HG03045 (cell line): ENCODE data around the gene FLRT1.

Experiments
- ATAC-seq: cut with Tn5 transposase; IDR thresholded peaks from one replicate; pipeline ENCODE4 v1.9.1; 2021; ENCODE audit warnings: mild to moderate bottlenecking, moderate library complexity; ENCODE audit not compliant: unreplicated experiment

FLRT1 gene

GRCh38 chr11:64063777-64064176, 28.0 kb downstream of the FLRT1 start:
- no peak for ATAC-seq

- ATAC-seq, result no peak
Observed at GRCh38 chr11:64064374-64065140, 28.8 kb downstream of the FLRT1 start.

DNA sequence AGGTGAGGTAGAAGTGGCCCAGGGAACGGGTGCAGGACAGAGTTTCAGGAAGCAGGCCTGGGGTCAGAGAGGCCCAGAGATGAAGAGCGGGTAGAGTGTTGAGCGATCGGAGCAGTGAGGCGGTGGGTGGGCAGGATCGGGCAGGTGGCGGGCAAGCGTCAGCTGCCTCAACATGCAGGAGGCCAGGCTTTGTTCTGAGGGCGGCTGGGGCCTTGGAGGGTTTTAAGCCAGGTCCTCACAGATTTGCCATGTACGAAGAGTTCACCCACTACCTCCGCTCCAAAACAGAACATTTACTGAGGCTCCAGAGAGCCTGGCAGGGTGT, 29.4 kb downstream of the FLRT1 start:
- no peak for ATAC-seq

- no peak for ATAC-seq
Observed at GRCh38 chr11:64065712-64066111, 30.0 kb downstream of the FLRT1 start.

DNA sequence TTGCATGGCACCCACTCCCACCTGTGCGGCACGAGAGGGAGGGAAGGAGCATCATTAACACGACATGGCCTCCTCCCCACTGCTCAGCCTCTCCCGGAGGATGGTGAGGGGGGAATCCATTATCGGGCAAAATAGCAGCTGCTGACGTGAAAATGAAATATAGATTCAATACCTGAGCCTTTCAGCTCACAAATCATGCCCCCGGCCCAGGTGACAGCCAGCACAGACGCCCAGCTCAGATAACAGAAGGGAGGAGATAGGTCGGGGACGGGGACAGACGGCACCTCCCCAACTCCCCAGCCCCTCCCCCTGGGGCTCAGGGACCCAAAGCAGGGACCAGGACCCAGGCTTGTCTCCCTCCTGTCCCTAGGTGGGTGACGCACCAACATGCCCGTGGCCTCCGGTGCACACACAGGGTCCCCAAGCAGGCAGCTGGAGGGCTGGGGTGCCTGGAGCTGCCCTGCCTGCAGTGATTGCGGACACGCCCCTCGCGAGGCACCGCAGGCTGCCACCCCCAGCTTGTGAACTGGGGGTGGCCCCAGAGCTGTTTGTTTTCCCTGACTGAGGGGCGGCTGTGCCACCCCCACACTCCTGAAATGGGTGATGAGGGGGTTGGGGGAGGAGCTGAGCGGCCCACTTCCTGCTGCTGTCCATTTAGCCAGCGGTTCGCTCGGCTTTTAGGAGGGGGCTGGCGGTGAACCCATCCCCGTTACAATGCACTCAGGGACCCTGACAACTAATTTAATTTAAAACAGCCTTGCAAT, 31.7 kb downstream of the FLRT1 start:
- no peak for ATAC-seq

- ATAC-seq, result no peak
Observed at GRCh38 chr11:64068705-64069400, 33.1 kb downstream of the FLRT1 start.

DNA sequence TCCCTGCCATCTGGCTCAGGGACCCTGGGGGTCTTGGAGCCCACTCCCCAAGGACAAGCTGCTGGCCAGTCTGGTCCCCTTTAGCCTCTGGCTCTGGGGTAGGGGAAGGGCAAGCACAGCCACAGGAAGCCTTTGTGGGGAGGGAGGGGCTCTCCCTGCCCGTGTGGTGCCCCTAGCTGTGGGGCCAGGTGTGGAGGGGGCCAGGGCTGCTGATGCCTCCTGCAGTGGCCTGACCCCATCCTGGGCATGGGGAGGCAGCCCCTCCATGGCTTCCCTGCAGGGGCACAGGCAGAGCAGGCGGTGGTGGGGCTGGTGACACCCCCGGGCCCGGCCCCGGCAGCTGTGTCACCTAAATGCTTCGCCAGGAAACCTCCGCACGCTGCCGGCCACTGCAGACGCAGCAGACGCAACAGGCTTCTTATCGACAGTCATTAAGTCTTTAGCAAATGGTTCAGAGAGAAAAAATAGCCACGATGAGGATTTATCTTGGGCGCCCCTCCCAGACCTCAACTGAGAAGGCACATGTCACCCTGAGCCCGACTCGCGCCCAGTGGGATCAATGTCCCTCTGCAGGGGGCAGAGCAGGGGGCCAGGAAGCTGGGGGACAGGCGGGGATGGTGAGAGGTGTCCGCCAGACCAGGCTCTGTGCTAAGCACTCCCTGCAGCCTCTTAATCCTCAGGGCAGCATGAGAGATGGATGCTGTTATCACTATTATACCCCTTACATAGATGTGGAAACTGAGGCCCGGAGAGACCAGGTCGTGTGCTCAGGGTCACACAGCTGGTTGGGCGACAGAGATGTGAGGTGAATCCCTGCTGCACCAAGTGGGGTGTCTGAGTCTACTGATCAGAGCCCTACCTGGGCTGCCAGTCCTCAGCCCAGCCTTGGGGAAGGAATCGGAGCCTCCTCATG, 33.9 kb downstream of the FLRT1 start:
- ATAC-seq, result no peak

DNA sequence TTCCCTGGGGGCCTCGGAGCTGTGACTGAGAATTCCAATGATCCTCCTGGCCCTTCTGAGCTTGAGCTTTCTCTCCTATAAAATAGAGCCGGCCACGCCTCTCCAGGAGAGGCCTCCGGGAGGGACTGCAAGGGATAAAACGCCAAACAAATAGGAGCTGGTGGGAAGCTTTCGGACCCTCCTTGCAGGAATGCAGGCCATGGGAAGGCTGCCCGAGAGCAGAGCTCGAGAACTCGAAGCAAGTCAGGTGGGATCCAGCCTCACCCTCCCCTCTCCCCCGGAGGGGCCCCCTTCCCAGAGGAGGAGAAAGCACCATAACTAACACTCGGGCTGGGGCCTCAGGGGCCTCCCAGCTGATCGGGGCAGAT, 34.6 kb downstream of the FLRT1 start:
- no peak for ATAC-seq

- ATAC-seq, result no peak
Observed at GRCh38 chr11:64071849-64072248, 36.1 kb downstream of the FLRT1 start.

DNA sequence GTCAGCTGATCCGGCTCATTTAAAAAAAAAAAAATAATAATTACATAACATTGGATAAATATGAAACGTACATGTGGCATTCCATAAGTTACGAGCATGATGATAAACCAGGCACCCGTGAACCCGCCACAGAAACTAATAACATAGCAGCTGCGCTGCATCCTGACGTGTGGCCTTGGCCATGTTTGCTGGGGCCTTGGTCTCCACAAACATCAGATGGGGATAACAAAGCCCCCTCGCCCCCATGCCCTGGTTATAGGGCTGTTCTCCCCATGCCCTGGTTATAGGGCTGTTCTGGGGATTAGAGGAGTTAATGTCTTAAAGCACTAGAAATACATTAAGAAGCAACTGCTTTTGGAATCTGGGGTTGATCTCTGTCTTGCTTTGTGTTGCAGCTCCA, 36.7 kb downstream of the FLRT1 start:
- no peak for ATAC-seq

- no peak for ATAC-seq
Observed at GRCh38 chr11:64072871-64073270, 37.1 kb downstream of the FLRT1 start.

- ATAC-seq, result no peak
Observed at GRCh38 chr11:64073542-64073941, 37.8 kb downstream of the FLRT1 start.

DNA sequence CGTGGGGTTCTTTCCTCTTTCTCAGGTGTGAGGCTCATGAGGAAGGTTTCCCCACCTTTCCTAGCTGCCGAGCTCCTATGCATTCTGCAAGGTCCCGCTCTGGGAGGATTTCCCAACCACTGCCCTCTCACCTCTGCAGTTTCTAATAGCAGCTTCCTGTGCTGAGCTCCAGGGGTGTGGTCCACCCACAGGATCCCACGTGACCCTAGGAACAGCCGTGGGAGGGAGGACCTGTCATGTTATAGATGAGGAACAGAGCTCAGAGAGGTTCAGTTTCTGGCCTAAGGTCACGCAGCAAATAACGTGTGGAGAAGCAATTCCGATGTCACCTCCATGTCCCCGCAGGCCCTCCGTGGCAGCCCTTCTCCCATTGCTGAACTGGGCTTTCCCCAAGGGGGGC, 38.5 kb downstream of the FLRT1 start:
- ATAC-seq, result no peak

GRCh38 chr11:64076758-64077157, 41.0 kb downstream of the FLRT1 start:
- no peak for ATAC-seq

DNA sequence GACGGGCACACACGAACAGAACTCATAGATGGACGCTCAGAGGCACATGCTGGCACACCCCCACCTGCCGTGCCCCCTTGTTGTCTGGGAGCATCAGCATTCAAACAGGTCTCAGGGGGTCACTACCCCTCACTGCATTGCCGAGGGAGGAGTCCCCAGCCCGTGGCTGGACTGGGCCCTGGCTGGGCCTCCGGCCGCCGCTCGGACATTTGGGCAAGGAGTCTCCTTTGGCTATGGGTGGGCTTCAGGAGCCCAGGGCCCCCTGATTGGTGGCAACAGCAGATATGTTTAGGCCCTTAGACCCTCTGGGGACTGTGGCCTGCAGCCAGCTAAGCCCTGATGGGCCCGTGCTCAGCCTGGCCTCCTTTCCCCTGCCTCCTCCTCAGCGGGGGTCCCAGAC, 41.9 kb downstream of the FLRT1 start:
- ATAC-seq, result no peak

GRCh38 chr11:64078284-64078683, 42.6 kb downstream of the FLRT1 start:
- no peak for ATAC-seq

GRCh38 chr11:64078905-64079304, 43.2 kb downstream of the FLRT1 start:
- no peak for ATAC-seq

DNA sequence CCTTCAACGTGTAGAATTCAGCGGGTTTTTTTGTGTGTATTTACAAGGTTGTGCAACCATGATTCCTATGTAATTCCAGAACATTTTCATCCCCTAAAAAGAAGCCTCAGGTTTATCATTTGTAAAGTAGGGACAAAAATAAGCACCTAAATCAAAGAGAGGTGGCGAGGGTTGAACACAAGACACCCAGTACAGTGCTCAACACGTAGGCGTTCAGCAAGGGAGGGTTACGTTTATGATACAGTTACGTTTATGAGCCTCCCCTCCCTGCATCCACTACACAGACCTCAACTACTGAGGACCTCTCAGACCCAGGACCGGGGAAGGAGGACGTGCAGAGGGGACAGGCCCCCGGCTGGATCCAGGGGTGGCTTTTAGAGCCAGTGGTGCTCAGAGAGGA, 44.7 kb downstream of the FLRT1 start:
- no peak for ATAC-seq

GRCh38 chr11:64081745-64082442, 46.2 kb downstream of the FLRT1 start:
- no peak for ATAC-seq

GRCh38 chr11:64083398-64084080, 47.8 kb downstream of the FLRT1 start:
- ATAC-seq, result no peak
